Spleen (tissue), 11 donors: Measurements from ENCODE around the gene RAB7B. TPM values are rescaled to one million over a fixed set of nuclear protein-coding genes. Genes with fewer than 3 reads are reported as not detected.

Experiments used
- DNase-seq: peaks from one replicate; pipeline ENCODE4 v3.0.0-alpha.2; 2020
- H3K27ac ChIP-seq, 8 donors: fragments of 200-600 bp; sonication (generic) in 7 of 8; 1 replicate in 4 of 8; 2 replicates in 4 of 8; pipeline versions ENCODE4 v1.5.0 to v1.8.0; 2016 to 2021; ENCODE audit warnings: inconsistent platforms in 4 of 8, mild to moderate bottlenecking in 4 of 8, moderate library complexity in 1 of 8
- H3K27me3 ChIP-seq, 7 donors: fragments of 200-600 bp; sonication (generic) in 6 of 7; replicated peaks in 1 of 7; 1 replicate in 4 of 7; 2 replicates in 3 of 7; pipeline versions ENCODE4 v1.5.0 to v1.8.0; 2016 to 2021; ENCODE audit warnings: inconsistent platforms in 3 of 7, mild to moderate bottlenecking in 1 of 7
- H3K36me3 ChIP-seq, 6 donors: fragments of 200-600 bp; sonication (generic) in 5 of 6; 1 replicate in 4 of 6; 2 replicates in 2 of 6; pipeline versions ENCODE4 v1.5.0 to v1.8.0; 2016 to 2021; ENCODE audit warnings: inconsistent platforms in 2 of 6
- H3K4me1 ChIP-seq, 6 donors: fragments of 200-600 bp; sonication (generic) in 5 of 6; 1 replicate in 3 of 6; 2 replicates in 3 of 6; pipeline versions ENCODE4 v1.5.0 to v1.8.0; 2016 to 2021; ENCODE audit warnings: inconsistent platforms in 3 of 6
- H3K4me3 ChIP-seq, 8 donors: fragments of 200-600 bp; sonication (generic) in 7 of 8; 1 replicate in 4 of 8; 2 replicates in 4 of 8; pipeline versions ENCODE4 v1.5.0 to v1.8.0; 2016 to 2021; ENCODE audit warnings: inconsistent platforms in 4 of 8, mild to moderate bottlenecking in 4 of 8, moderate library complexity in 2 of 8
- H3K9me3 ChIP-seq, 8 donors: fragments of 200-600 bp; sonication (generic) in 7 of 8; 1 replicate in 4 of 8; 2 replicates in 4 of 8; pipeline versions ENCODE4 v1.5.0 to v1.8.0; 2016 to 2021; ENCODE audit warnings: inconsistent platforms in 4 of 8
- POLR2A ChIP-seq, 3 donors: fragments of 450-650 bp; IDR thresholded peaks; one replicate each; pipeline ENCODE4 v1.5.1; 2017; ENCODE audit warnings: antibody characterized with exemption in 3 of 3, mild to moderate bottlenecking in 1 of 3
- POLR2AphosphoS5 ChIP-seq, 3 donors: sonication (generic); formaldehyde crosslinking; IDR thresholded peaks; one replicate each; pipeline ENCODE4 v1.5.1; 2017; ENCODE audit warnings: antibody characterized with exemption in 3 of 3
- WGBS, 5 donors: extraction: QIAGEN DNeasy Blood & Tissue Kit in 3 of 5; methylation state at CpG; one replicate each; pipeline versions ENCODE4 v1.1.5 to v1.1.7; 2013 to 2018; 5-methylcytosine and 5-hydroxymethylcytosine counted together
- intact Hi-C: fragments of 100-400 bp; cut with DNase I; formaldehyde crosslinking; loops from one replicate; pipeline ENCODE4 v1.15.0; 2023; ENCODE audit warnings: low total_unique reads
- polyA plus RNA-seq, 3 donors: library from polyadenylated mRNA; stranded (reverse); fragments of 200-250 nt; gene quantifications; one replicate each; pipeline ENCODE4 v1.2.1, GENCODE V29; 2013
- total RNA-seq, 7 donors: library from RNA; depleted of rRNA in 3 of 7; stranded (reverse); fragments of >200 nt in 3 of 7; fragmentation: NEBNext Ultra II Directional in 4 of 7; extraction: Animal tissue kit (Norgen Biotek cat#: 25700) in 4 of 7; gene quantifications; one replicate each; pipeline versions ENCODE4 v1.1.0 to v1.2.1, GENCODE V29; 2016 to 2021
- TF ChIP-seq, protein P1 (sequence below), 11 experiments: fragments of 200-600 bp in 7 of 11; fragments of 450-650 bp in 4 of 11; sonication (generic) in 4 of 11; IDR thresholded peaks in 8 of 11; conservative IDR thresholded peaks in 3 of 11; 1 replicate in 7 of 11; 2 replicates in 4 of 11; pipeline versions ENCODE4 v1.4.0 to v1.8.0; 2016 to 2021; ENCODE audit warnings: antibody characterized with exemption in 11 of 11, inconsistent platforms in 4 of 11, mild to moderate bottlenecking in 1 of 11
- donor health status: healthy with polysubstance abuse.
- donor health status: DM: no; HTN: no; CAD: no; lungs with moderate emphysema.
- donor health status: DM: no; HTN: no; CAD: no.
- donor health status: Bipolar disorder and iron deficiency.
- donor health status: healthy.
- donor health status: DM: no; HTN: no; CAD: no.
- donor health status: DM: yes; HTN: yes; CAD: no.

The RAB7B gene
- total and polyA plus RNA-seq, 10 donors = 0.34 to 3.2 (median 1.9) TPM

DNA sequence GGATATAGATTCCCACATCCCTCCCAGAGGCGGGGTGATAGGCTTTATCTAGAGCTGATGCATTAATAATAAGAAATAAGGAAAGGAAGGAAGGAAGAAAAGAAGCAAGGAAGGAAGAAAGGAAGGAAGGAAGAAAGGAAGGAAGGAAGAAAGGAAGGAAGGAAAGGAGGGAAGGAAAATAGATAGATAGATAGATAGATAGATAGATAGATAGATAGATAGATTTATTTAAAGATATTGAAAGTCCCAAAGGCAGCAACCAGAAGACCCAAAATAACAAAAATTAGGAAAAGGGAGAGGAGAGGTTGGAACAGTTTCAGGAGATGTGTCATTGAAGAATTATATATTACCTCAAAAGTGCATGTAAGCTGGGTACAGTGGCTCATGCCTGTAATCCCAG, 47.7 kb downstream of the RAB7B start:
- Histone ChIP-seq H3K4me1 (no peaks in the 10 kb centered on the region), H3K27me3 (peaks cover 0 to 8% (median 0%) of the 10 kb centered on the region in 7 donors), H3K9me3 (no peaks in the 10 kb centered on the region), H3K27ac (no peak overlapping the region), H3K4me3 (no peak overlapping the region), H3K36me3 (no peaks in the 10 kb centered on the region)
- TF ChIP-seq, protein P1, sequence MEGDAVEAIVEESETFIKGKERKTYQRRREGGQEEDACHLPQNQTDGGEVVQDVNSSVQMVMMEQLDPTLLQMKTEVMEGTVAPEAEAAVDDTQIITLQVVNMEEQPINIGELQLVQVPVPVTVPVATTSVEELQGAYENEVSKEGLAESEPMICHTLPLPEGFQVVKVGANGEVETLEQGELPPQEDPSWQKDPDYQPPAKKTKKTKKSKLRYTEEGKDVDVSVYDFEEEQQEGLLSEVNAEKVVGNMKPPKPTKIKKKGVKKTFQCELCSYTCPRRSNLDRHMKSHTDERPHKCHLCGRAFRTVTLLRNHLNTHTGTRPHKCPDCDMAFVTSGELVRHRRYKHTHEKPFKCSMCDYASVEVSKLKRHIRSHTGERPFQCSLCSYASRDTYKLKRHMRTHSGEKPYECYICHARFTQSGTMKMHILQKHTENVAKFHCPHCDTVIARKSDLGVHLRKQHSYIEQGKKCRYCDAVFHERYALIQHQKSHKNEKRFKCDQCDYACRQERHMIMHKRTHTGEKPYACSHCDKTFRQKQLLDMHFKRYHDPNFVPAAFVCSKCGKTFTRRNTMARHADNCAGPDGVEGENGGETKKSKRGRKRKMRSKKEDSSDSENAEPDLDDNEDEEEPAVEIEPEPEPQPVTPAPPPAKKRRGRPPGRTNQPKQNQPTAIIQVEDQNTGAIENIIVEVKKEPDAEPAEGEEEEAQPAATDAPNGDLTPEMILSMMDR (IDR thresholded peaks at IDR 0.05 in 8 of 11, conservative IDR thresholded peaks at IDR 0.05 in 3 of 11) = no peak
- TF ChIP-seq POLR2AphosphoS5 (IDR thresholded peaks at IDR 0.05) (no peak), POLR2A (IDR thresholded peaks at IDR 0.05) (no peak)
- DNase-seq = no peak
- WGBS, 5 donors = 76 to 93% (median 88%) methylated on average over 1 of the region's 1 CpG
- intact Hi-C loops = no loop called here

DNA sequence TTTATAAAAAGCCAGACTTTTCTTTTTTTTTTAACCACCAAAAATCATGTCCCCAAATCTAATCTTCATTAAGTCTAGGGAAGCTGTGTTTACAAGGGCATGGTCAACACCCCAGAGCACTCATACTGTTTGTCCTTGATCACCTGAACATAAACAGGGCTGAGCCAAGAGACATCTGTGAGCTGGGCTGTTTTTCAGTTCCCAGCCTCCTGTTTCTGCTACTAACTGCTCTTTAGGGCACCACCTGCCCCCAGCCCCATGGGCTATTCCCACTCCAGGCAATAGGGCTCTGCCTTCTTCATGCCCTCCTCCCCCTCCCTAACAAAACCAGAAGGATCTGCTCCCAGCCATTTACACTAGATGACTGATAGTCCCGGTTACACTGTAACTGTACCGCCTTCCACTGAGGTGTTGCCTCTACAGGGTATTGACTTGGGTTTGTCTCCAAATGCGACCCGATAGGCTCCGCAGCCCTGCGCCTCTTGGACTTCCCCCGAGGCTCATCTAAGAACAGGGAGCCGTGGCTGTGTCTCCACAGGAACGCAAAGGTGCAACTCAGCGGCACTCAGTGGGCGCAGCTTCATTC, 48.3 kb downstream of the RAB7B start:
- Histone ChIP-seq H3K9me3 (no peaks in the 10 kb centered on the region), H3K36me3 (no peaks in the 10 kb centered on the region), H3K4me3 (no peak overlapping the region), H3K27ac (no peak overlapping the region), H3K27me3 (peaks cover 0 to 8% (median 0%) of the 10 kb centered on the region in 7 donors), H3K4me1 (no peaks in the 10 kb centered on the region)
- TF ChIP-seq POLR2A (IDR thresholded peaks at IDR 0.05) = no peak
- TF ChIP-seq POLR2AphosphoS5 (IDR thresholded peaks at IDR 0.05) = no peak
- TF ChIP-seq, protein P1 (IDR thresholded peaks at IDR 0.05 in 8 of 11, conservative IDR thresholded peaks at IDR 0.05 in 3 of 11) = no peak
- DNase-seq = no peak
- 85 to 91% (median 89%) methylated on average over 11 of the region's 11 CpGs for WGBS, 5 donors
- intact Hi-C loops = no loop called here

DNA sequence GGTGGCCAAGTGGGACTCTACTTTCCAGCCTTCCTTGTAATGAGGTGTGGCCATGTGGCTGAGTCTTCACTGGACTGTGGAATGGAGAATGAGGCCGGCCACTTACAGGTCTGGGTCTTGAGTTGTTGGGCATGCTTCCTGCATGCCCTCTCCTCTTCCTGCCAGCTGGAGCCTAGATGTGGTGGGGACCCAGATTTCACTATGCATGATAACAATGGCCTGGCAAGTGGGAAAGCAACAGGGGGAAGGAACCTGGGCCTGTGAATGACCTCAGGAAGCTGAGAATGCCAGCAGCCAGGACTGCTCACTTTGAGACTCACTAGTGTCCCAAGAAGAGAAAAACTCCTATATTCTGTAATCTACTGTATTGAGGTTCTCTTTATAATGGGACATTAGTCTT, 51.4 kb downstream of the RAB7B start:
- TF ChIP-seq POLR2A (IDR thresholded peaks at IDR 0.05) (no peak), POLR2AphosphoS5 (IDR thresholded peaks at IDR 0.05) (no peak)
- TF ChIP-seq, protein P1 (IDR thresholded peaks at IDR 0.05 in 8 of 11, conservative IDR thresholded peaks at IDR 0.05 in 3 of 11) = no peak
- H3K27ac ChIP-seq = no peak overlapping the region
- H3K4me1 ChIP-seq = no peaks in the 10 kb centered on the region
- WGBS, 5 donors = 50 to 77% (median 68%) methylated on average over 1 of the region's 1 CpG
- H3K36me3 ChIP-seq = no peaks in the 10 kb centered on the region
- DNase-seq = no peak
- no peaks in the 10 kb centered on the region for H3K9me3 ChIP-seq
- intact Hi-C loops = no loop called here
- H3K27me3 ChIP-seq = no peaks in the 10 kb centered on the region
- no peak overlapping the region for H3K4me3 ChIP-seq

- H3K4me3 ChIP-seq = no peak overlapping the region
- DNase-seq = no peak
- H3K9me3 ChIP-seq = no peaks in the 10 kb centered on the region
- H3K27ac ChIP-seq = no peak overlapping the region
- no peaks in the 10 kb centered on the region for H3K4me1 ChIP-seq
- 63 to 86% (median 82%) methylated on average over 6 to 7 of the region's 7 CpGs for WGBS, 5 donors
- intact Hi-C loops = no loop called here
- H3K36me3 ChIP-seq = no peaks in the 10 kb centered on the region
- H3K27me3 ChIP-seq = no peaks in the 10 kb centered on the region
- no peak for TF ChIP-seq POLR2AphosphoS5 (IDR thresholded peaks at IDR 0.05)
- no peak for TF ChIP-seq POLR2A (IDR thresholded peaks at IDR 0.05)
- TF ChIP-seq, protein P1 (IDR thresholded peaks at IDR 0.05 in 8 of 11, conservative IDR thresholded peaks at IDR 0.05 in 3 of 11) = no peak
Observed at GRCh38 chr1:205950826-205951549, 52.2 kb downstream of the RAB7B start.
